Loucy (cell line): ENCODE results near the gene MSL3B.

Experiments used
- EZH2phosphoT487 ChIP-seq: fragments of 200-600 bp; IDR thresholded peaks from 2 replicates; pipeline ENCODE4 v1.6.1; 2018; ENCODE audit warnings: antibody characterized with exemption, mild to moderate bottlenecking, moderate library complexity, borderline replicate concordance
- TF ChIP-seq, protein P1 (sequence below): fragments of 200-600 bp; sonication (generic); conservative IDR thresholded peaks from 2 replicates; pipeline ENCODE4 v1.5.1; 2014; ENCODE audit warnings: mild to moderate bottlenecking, antibody characterized with exemption, low read length

DNA sequence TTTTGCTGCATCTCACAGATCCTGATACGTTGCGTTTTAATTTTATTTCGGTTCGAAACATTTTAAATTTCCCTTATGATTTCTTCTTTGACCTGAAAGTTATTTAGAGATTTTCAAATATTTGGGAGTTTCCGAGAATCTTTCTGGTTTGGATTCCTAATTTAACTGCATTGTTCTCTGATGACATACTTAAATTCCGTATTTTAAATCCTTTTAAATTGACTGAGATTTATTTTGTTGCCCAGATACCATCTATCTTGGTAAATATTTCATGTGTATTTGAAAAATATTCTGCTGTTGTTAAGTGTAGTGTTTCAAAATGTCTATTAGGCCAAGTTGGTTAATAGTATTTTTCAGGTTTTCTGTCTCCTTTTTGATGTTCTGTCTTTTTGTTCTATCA lies 52.3 kb downstream of the MSL3B start:
- TF ChIP-seq, protein P1, sequence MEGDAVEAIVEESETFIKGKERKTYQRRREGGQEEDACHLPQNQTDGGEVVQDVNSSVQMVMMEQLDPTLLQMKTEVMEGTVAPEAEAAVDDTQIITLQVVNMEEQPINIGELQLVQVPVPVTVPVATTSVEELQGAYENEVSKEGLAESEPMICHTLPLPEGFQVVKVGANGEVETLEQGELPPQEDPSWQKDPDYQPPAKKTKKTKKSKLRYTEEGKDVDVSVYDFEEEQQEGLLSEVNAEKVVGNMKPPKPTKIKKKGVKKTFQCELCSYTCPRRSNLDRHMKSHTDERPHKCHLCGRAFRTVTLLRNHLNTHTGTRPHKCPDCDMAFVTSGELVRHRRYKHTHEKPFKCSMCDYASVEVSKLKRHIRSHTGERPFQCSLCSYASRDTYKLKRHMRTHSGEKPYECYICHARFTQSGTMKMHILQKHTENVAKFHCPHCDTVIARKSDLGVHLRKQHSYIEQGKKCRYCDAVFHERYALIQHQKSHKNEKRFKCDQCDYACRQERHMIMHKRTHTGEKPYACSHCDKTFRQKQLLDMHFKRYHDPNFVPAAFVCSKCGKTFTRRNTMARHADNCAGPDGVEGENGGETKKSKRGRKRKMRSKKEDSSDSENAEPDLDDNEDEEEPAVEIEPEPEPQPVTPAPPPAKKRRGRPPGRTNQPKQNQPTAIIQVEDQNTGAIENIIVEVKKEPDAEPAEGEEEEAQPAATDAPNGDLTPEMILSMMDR, result no peak
- TF ChIP-seq EZH2phosphoT487, result no peak
